Right lobe of liver (tissue), 6 donors: ENCODE data around the gene PAX1. TPM values are rescaled to one million over a fixed set of nuclear protein-coding genes. Genes with fewer than 3 reads are reported as not detected.

Experiments
- ATAC-seq, 4 donors: fragments of 200-7000 bp; cut with Tn5 transposase; one replicate each; pipeline ENCODE4 v1.9.1; 2020; ENCODE audit warnings: mild to moderate bottlenecking in 4 of 4, moderate library complexity in 4 of 4
- DNase-seq, 3 donors: peaks; one replicate each; pipeline ENCODE4 v3.0.0-alpha.2; 2020
- H3K27ac ChIP-seq, 3 donors: fragments of 200-600 bp; one replicate each; pipeline ENCODE4 v1.8.0; 2022
- H3K27me3 ChIP-seq, 2 donors: fragments of 200-600 bp; one replicate each; pipeline ENCODE4 v1.8.0; 2022
- H3K36me3 ChIP-seq, 4 donors: fragments of 200-600 bp; sonication (generic) in 1 of 4; one replicate each; pipeline versions ENCODE4 v1.5.1 to v1.8.0; 2017 to 2022; ENCODE audit warnings: control low read depth in 1 of 4
- H3K4me1 ChIP-seq, 4 donors: fragments of 200-600 bp; sonication (generic) in 1 of 4; one replicate each; pipeline versions ENCODE4 v1.5.1 to v1.8.0; 2017 to 2022; ENCODE audit warnings: control low read depth in 1 of 4
- H3K4me3 ChIP-seq, 3 donors: fragments of 200-600 bp; one replicate each; pipeline ENCODE4 v1.8.0; 2022
- H3K9me3 ChIP-seq, 4 donors: fragments of 200-600 bp; sonication (generic) in 1 of 4; one replicate each; pipeline versions ENCODE4 v1.5.1 to v1.8.0; 2017 to 2022; ENCODE audit warnings: control low read depth in 1 of 4
- POLR2A ChIP-seq: fragments of 450-650 bp; IDR thresholded peaks from one replicate; pipeline ENCODE4 v1.6.1; 2017; ENCODE audit warnings: antibody characterized with exemption, mild to moderate bottlenecking
- WGBS: methylation state at CpG from one replicate; pipeline ENCODE4 v1.1.6; 2018; ENCODE audit warnings: low coverage, low lambda C conversion rate; ENCODE audit not compliant: insufficient coverage; ENCODE audit errors: missing lambda C conversion rate; 5-methylcytosine and 5-hydroxymethylcytosine counted together
- intact Hi-C, 2 donors: fragments of 100-400 bp; cut with DNase I; formaldehyde crosslinking; loops; one replicate each; pipeline versions ENCODE4 v1.11.2 to v1.14.1; 2022
- total RNA-seq, 6 experiments: library from RNA; depleted of rRNA in 2 of 6; stranded (reverse); fragments of >200 nt in 2 of 6; fragmentation: NEBNext Ultra II Directional in 3 of 6; extraction: Animal tissue kit (Norgen Biotek cat#: 25700) in 3 of 6; gene quantifications; one replicate each; pipeline versions ENCODE4 v1.1.0 to v1.2.4, GENCODE V29; 2016 to 2023
- TF ChIP-seq, protein P1 (sequence below), 4 donors: fragments of 200-600 bp in 3 of 4; fragments of 450-650 bp in 1 of 4; IDR thresholded peaks; one replicate each; pipeline versions ENCODE4 v1.5.1 to v1.8.0; 2016 to 2022; ENCODE audit warnings: antibody characterized with exemption in 4 of 4, mild to moderate bottlenecking in 2 of 4
- donor health status: DM: no; HTN: yes; CAD: no.
- donor health status: DM: no; HTN: no; CAD: no.
- donor health status: DM: no; HTN: no; CAD: no.
- donor health status: DM: no; HTN: yes; CAD: no.
- donor health status: DM: no; HTN: yes; CAD: no.

PAX1 gene
- total RNA-seq, 6 experiments from 2014 or later = not detected

DNA sequence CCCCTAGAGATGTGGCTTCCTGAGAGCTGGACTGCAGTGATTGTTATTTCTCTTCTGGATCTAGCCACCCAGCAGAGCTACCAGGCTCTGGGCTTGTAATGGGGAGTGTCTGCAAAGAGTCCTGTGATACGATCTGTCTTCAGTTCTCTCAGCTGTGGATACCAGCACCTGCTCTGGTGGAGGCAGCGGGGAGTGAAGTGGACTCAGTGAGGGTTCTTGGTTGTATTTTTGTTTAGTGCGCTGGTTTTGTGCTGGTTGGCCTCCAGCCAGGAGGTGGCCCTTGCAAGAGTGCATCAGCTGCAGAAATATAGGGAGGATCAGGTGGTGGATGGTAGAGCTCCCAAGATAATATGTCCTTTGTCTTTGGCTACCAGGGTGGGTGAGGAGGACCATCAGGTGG is 33.7 kb downstream of the PAX1 start:
- 70% methylated on average over 3 of the region's 3 CpGs for WGBS
- Histone ChIP-seq H3K4me1 (no peaks in the 10 kb centered on the region), H3K27me3 (no peaks in the 10 kb centered on the region), H3K4me3 (no peak overlapping the region), H3K36me3 (no peaks in the 10 kb centered on the region), H3K27ac (no peak overlapping the region), H3K9me3 (no peaks in the 10 kb centered on the region)
- TF ChIP-seq, protein P1, sequence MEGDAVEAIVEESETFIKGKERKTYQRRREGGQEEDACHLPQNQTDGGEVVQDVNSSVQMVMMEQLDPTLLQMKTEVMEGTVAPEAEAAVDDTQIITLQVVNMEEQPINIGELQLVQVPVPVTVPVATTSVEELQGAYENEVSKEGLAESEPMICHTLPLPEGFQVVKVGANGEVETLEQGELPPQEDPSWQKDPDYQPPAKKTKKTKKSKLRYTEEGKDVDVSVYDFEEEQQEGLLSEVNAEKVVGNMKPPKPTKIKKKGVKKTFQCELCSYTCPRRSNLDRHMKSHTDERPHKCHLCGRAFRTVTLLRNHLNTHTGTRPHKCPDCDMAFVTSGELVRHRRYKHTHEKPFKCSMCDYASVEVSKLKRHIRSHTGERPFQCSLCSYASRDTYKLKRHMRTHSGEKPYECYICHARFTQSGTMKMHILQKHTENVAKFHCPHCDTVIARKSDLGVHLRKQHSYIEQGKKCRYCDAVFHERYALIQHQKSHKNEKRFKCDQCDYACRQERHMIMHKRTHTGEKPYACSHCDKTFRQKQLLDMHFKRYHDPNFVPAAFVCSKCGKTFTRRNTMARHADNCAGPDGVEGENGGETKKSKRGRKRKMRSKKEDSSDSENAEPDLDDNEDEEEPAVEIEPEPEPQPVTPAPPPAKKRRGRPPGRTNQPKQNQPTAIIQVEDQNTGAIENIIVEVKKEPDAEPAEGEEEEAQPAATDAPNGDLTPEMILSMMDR (IDR thresholded peaks at IDR 0.05) = no peak
- TF ChIP-seq POLR2A = no peak
- intact Hi-C loops = no loop called here
- ATAC-seq = no peak
- DNase-seq = no peak

DNA sequence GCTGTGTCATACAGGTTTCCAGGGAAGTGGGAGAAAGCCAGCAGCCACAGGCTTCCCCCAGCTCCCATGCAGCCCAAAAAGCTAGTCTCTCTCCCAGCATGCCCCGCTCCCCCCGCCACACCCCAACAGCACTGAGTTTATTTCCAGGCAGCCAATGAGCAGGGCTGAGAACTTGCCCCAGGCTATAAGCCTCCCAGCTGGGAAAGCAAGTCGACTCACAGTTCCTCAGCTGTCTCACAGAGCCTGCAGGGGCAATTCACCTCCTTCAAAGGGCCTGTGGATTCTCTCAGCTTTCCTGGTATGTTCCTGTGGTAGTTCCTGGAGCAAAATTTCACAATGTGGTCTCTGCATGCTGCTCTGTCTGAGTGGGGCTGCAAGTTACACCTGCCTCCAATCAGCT is 34.2 kb downstream of the PAX1 start:
- 34% methylated on average over 2 of the region's 3 CpGs for whole genome bisulfite sequencing
- H3K27ac ChIP-seq = no peak overlapping the region
- H3K9me3 ChIP-seq = no peaks in the 10 kb centered on the region
- no peaks in the 10 kb centered on the region for H3K36me3 ChIP-seq
- H3K27me3 ChIP-seq = no peaks in the 10 kb centered on the region
- TF ChIP-seq, protein P1 (IDR thresholded peaks at IDR 0.05) = no peak
- no peak for TF ChIP-seq POLR2A
- intact Hi-C loops = no loop called here
- no peaks in the 10 kb centered on the region for H3K4me1 ChIP-seq
- no peak overlapping the region for H3K4me3 ChIP-seq
- no peak for ATAC-seq
- DNase-seq = no peak

DNA sequence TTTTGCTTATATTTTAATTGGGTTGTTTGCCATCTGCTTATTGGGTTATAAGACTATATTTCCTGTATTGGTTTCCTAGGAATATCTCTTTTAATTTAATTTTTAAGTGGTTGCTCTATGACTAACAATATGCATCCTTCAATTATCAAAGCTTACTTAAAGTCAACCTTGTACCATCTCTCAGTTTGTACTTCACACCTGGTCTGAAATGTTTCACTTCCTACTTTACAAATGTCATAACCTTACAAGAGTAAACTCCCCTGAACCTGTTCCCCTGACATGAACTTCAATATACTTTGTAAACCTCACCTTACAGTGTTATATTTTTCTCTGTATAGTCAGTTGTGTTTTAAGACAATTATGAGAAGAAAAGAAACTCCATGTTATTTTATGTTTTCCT is 35.8 kb downstream of the PAX1 start:
- Histone ChIP-seq H3K4me3 (no peak overlapping the region), H3K4me1 (no peaks in the 10 kb centered on the region), H3K27me3 (no peaks in the 10 kb centered on the region), H3K9me3 (no peaks in the 10 kb centered on the region), H3K36me3 (no peaks in the 10 kb centered on the region), H3K27ac (no peak overlapping the region)
- ATAC-seq = no peak
- TF ChIP-seq, protein P1 (IDR thresholded peaks at IDR 0.05) = no peak
- TF ChIP-seq POLR2A = no peak
- intact Hi-C loops = no loop called here
- DNase-seq = no peak

DNA sequence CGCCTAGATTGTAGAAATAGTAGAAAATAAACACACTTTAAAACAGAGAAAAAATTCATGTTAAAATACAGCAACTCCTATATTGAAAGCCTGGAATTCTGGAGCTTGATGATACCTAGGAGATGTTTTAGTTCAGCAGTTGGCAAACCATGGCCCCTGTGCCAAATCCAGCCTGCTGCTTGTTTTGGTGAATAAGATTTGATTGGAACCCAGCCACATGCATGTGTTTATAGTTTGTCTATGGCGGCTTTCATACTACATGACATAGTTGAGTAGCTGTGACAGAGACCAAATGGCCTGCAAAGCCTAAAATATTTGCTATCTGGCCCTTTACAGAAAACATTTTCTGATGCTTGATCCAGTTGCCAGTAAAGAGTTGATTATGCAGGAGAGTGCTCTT is 57.2 kb downstream of the PAX1 start:
- no peak for ATAC-seq
- 57% methylated on average over 2 of the region's 2 CpGs for WGBS
- H3K36me3 ChIP-seq = no peaks in the 10 kb centered on the region

More for the DNA sequence above, 57.2 kb downstream of the PAX1 start:
- intact Hi-C loops = no loop called here
- Histone ChIP-seq H3K27ac (no peak overlapping the region), H3K9me3 (no peaks in the 10 kb centered on the region), H3K4me1 (no peaks in the 10 kb centered on the region), H3K27me3 (no peaks in the 10 kb centered on the region), H3K4me3 (no peak overlapping the region)
- DNase-seq = no peak
- no peak for TF ChIP-seq POLR2A
- TF ChIP-seq, protein P1 (IDR thresholded peaks at IDR 0.05) = no peak
